ENCODE measurements around the gene PIH1D2.

- TF ChIP-seq RBBP5 (conservative IDR thresholded peaks at IDR 0.05), result no peak
- TF ChIP-seq, protein P1, sequence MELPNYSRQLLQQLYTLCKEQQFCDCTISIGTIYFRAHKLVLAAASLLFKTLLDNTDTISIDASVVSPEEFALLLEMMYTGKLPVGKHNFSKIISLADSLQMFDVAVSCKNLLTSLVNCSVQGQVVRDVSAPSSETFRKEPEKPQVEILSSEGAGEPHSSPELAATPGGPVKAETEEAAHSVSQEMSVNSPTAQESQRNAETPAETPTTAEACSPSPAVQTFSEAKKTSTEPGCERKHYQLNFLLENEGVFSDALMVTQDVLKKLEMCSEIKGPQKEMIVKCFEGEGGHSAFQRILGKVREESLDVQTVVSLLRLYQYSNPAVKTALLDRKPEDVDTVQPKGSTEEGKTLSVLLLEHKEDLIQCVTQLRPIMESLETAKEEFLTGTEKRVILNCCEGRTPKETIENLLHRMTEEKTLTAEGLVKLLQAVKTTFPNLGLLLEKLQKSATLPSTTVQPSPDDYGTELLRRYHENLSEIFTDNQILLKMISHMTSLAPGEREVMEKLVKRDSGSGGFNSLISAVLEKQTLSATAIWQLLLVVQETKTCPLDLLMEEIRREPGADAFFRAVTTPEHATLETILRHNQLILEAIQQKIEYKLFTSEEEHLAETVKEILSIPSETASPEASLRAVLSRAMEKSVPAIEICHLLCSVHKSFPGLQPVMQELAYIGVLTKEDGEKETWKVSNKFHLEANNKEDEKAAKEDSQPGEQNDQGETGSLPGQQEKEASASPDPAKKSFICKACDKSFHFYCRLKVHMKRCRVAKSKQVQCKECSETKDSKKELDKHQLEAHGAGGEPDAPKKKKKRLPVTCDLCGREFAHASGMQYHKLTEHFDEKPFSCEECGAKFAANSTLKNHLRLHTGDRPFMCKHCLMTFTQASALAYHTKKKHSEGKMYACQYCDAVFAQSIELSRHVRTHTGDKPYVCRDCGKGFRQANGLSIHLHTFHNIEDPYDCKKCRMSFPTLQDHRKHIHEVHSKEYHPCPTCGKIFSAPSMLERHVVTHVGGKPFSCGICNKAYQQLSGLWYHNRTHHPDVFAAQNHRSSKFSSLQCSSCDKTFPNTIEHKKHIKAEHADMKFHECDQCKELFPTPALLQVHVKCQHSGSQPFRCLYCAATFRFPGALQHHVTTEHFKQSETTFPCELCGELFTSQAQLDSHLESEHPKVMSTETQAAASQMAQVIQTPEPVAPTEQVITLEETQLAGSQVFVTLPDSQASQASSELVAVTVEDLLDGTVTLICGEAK (IDR thresholded peaks at IDR 0.05; ENCODE audit: borderline replicate concordance), result no peak
- no peak for TF ChIP-seq CBFB (IDR thresholded peaks at IDR 0.05; ENCODE audit: low read depth)
- TF ChIP-seq, protein P2, sequence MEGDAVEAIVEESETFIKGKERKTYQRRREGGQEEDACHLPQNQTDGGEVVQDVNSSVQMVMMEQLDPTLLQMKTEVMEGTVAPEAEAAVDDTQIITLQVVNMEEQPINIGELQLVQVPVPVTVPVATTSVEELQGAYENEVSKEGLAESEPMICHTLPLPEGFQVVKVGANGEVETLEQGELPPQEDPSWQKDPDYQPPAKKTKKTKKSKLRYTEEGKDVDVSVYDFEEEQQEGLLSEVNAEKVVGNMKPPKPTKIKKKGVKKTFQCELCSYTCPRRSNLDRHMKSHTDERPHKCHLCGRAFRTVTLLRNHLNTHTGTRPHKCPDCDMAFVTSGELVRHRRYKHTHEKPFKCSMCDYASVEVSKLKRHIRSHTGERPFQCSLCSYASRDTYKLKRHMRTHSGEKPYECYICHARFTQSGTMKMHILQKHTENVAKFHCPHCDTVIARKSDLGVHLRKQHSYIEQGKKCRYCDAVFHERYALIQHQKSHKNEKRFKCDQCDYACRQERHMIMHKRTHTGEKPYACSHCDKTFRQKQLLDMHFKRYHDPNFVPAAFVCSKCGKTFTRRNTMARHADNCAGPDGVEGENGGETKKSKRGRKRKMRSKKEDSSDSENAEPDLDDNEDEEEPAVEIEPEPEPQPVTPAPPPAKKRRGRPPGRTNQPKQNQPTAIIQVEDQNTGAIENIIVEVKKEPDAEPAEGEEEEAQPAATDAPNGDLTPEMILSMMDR (IDR thresholded peaks at IDR 0.05 in 2 of 3, conservative IDR thresholded peaks at IDR 0.05 in 1 of 3; ENCODE audit: control insufficient read depth in 2 of 3, extremely low read depth in 1 of 3, insufficient read depth in 1 of 3, low read depth in 3 of 3, low read length in 3 of 3), result no peak
Observed at GRCh38 chr11:112087212-112087611, 13.4 kb upstream of the PIH1D2 start.

Data from GM12878 (cell line).